ENCODE results near the gene MYO3B.

GRCh38 chr2:170468557-170468956, 290.6 kb downstream of the MYO3B start:
- TF ChIP-seq CTCF (IDR thresholded peaks at IDR 0.05) (no peak), POLR2A (IDR thresholded peaks at IDR 0.05) (no peak)
